Neuron (in vitro differentiated cells): ENCODE measurements around the gene FARP1.

Experiments used
- H2AFZ ChIP-seq: one replicate; pipeline ENCODE4 v1.6.1; 2013; ENCODE audit warnings: low read depth, mild to moderate bottlenecking, inconsistent platforms, low read length, moderate library complexity
- H3K27me3 ChIP-seq: one replicate; pipeline ENCODE4 v1.6.1; 2013; ENCODE audit warnings: low read length; ENCODE audit not compliant: insufficient read depth
- H3K36me3 ChIP-seq: one replicate; pipeline ENCODE4 v1.6.1; 2013; ENCODE audit warnings: low read length; ENCODE audit not compliant: insufficient read depth
- H3K4me1 ChIP-seq: one replicate; pipeline ENCODE4 v1.6.1; 2013; ENCODE audit warnings: low read length; ENCODE audit not compliant: insufficient read depth
- H3K4me3 ChIP-seq: 2 replicates; pipeline ENCODE4 v1.5.1; 2013; ENCODE audit warnings: mild to moderate bottlenecking, low read length, moderate library complexity
- H3K9me3 ChIP-seq: one replicate; pipeline ENCODE4 v1.6.1; 2013; ENCODE audit warnings: low read length

The FARP1 gene

DNA sequence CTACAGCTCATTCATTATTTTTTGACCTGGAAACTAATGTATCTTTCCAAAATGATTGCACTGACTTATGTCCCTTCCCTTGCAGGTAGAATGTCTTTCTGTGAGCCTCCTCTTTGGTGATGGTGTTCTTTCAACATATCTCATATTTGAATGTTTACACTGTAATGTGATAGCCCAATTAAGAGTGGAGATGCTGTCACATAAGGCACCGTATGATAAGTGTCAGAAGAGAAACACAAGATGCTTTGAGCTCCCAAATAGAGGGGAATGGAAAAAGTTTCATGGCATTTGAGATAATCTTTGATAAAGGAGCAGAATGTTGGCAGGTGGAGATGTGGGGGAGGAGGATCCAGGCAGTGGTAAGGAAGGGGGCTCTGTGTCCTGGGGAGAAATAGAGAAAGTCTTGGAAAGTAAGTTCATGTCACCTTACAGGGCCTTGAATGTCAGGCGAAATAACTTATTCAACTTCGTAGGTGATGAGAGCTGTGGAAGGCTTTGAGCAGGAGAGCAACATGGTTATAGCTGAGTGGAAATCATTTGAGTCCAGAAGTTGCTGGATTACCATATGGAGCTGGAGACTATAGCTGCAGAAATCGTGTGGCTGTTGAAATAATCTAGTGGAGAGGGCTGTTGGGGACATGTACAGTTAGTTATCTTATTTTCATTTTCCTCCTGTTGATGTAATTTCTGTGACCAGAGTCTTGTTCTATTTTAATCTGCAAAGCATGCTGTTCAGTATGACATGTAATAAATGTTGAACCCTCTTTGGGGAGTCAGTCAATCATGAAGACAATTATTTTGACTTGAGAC lies 44.5 kb downstream of the FARP1 start:
- no peak overlapping the region for H3K4me3 ChIP-seq
- H2AFZ ChIP-seq, result no peak overlapping the region
- peaks cover 3% of the 10 kb centered on the region for H3K9me3 ChIP-seq
- no peaks in the 10 kb centered on the region for H3K36me3 ChIP-seq
- no peaks in the 10 kb centered on the region for H3K4me1 ChIP-seq
- H3K27me3 ChIP-seq, result no peaks in the 10 kb centered on the region

DNA sequence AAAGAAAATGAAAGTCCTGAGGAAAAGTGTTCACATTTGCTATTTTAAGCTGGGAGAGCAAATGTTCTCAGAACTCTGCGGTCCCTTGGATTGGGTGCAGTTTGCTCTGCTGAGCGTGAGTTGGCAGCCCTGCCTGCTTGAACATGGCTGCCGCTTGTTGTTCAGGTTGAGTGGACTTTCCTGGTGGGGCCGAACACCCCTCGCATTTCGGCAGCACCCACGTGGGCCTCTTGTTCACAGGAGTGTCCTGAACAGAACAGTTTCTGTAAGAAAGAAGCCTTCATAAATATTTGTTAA lies 45.0 kb downstream of the FARP1 start:
- Histone ChIP-seq H3K9me3 (peaks cover 3% of the 10 kb centered on the region), H3K36me3 (no peaks in the 10 kb centered on the region), H3K4me1 (no peaks in the 10 kb centered on the region), H3K27me3 (no peaks in the 10 kb centered on the region), H3K4me3 (no peak overlapping the region), H2AFZ (no peak overlapping the region)

DNA sequence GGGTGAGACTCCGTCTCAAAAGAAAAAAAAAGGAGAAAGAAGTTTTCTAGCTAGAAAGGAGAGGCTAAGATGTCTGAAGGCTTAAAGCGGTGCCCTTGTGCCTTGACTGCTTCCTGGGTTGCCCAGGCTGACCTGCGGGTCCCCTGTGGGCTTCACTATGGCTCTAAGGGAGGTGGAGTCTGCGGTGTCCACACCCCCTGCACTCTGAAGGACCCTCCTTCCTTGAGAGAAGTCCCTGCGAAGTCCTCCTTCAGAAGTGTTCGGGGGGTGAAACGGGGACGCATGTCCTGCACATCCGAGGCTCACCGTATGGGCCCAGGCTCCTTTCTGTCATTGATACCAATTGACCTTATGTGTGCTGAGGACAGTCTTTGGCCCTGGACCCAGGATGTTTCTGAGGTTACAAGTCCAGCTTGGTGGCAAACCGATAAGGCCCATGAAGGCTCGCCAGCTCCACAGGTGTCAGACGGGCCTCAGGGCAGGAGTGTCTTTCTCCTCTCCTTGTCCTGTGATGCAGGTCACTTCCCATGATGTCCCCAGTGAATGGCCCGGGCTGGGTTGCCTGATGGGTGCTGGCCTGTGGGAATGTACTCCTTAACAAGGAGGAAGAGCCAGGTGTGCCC lies 45.8 kb downstream of the FARP1 start:
- Histone ChIP-seq H3K4me3 (no peak overlapping the region), H3K9me3 (peaks cover 3% of the 10 kb centered on the region), H2AFZ (no peak overlapping the region), H3K27me3 (no peaks in the 10 kb centered on the region), H3K36me3 (no peaks in the 10 kb centered on the region), H3K4me1 (no peaks in the 10 kb centered on the region)

DNA sequence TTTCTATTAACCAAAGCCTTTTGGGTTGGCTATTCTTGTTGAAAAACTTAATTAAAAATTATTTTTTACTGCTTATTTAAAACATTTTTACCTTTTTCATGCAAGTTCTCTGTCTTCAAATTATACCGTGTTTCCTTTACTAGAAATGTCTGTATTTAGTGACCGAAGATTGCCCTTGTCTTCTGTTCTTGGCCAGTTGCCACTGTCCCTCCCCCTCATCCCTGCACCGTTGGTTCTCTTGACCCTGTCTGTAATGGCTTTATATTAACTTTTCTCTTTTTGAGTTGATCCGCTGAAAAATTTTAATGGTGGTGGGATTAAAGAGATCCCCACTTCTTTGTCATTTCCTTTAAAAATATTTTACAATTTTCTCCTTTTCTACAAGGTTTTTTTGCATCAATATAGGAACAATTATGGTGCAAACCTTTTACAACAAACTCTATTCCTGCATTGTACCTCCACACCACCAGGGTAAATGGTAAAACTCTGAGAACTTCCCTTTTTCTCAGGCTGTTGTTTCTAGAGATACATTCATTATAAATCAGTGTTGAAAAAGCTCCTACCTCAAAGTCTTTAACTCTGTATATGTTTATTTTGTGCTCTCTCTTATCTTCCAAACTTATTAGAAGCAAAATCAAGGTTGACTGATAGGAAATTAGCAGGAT lies 47.1 kb downstream of the FARP1 start:
- no peaks in the 10 kb centered on the region for H3K9me3 ChIP-seq
- H3K36me3 ChIP-seq, result no peaks in the 10 kb centered on the region

DNA sequence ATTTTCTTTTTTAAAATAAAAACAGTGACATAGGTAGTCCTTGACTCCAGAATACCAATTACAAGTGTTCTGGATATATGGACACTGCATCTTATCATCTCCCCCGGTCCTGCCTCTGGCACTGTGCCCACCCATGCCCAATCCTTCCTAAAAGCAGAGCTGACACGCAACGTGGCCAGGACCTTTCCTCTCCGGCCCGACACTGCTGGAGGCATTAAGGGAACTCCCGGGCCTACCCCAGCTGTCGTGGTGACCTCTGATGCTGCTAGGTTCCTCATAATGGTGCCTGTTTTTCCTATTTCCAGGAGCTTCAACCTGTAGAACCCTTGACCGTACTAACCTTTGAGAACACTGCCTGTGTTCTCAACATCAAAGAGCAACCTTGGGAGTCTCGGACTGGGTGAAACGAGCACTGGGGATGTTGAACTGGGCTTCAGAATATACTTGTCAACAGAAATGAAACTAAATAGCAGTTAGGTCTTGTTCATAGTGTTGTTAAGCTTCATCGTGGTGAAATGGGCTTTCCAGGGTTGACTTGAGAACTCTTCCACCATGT lies 48.1 kb downstream of the FARP1 start:
- Histone ChIP-seq H3K27me3 (no peaks in the 10 kb centered on the region), H3K4me1 (no peaks in the 10 kb centered on the region), H3K9me3 (no peaks in the 10 kb centered on the region), H2AFZ (no peak overlapping the region), H3K4me3 (no peak overlapping the region), H3K36me3 (no peaks in the 10 kb centered on the region)

More for the DNA sequence above, 47.1 kb downstream of the FARP1 start:
- Histone ChIP-seq H3K4me1 (no peaks in the 10 kb centered on the region), H2AFZ (no peak overlapping the region), H3K27me3 (no peaks in the 10 kb centered on the region), H3K4me3 (no peak overlapping the region)

GRCh38 chr13:98192008-98192407 lies 49.1 kb downstream of the FARP1 start:
- Histone ChIP-seq H3K4me1 (no peaks in the 10 kb centered on the region), H2AFZ (no peak overlapping the region), H3K36me3 (no peaks in the 10 kb centered on the region), H3K9me3 (no peaks in the 10 kb centered on the region), H3K4me3 (no peak overlapping the region), H3K27me3 (no peaks in the 10 kb centered on the region)

DNA sequence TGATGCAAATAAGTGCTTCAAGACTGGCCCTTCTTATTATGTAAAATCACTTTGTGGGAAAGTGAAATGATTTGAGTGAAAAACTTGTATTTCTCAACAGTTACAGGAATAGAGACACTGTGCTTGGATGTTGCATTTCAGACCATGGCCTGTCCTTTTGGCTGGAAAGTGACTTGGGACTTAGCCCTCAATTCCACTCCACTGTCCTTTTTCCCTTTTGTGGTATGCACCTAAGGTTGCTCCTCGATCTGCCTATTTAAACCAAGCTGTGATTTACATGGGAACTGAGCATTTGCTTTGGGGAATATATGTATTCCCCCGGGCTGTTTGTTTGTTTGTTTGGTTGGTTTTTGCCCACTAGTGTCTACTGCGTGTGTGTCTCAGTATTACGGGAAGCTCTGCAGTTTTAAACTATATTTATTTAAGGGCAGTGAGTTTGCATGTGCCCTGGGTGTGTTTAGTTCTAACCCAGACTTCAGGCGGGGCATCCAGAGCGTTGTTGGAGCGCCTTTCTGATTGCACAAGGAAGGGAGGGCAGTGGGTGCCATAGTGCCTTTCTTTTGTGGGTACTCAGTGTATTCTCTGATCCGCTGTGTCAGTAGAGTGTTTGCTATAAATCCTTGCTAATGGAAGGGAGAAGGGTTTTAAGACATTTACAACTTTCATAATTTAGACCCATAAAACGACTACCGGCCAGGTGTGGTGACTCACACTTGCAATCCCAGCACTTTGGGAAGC lies 52.3 kb downstream of the FARP1 start:
- Histone ChIP-seq H3K27me3 (no peaks in the 10 kb centered on the region), H2AFZ (no peak overlapping the region), H3K4me3 (no peak overlapping the region), H3K9me3 (peaks cover 2% of the 10 kb centered on the region), H3K4me1 (no peaks in the 10 kb centered on the region), H3K36me3 (peaks cover 2% of the 10 kb centered on the region)

- Histone ChIP-seq H3K27me3 (no peaks in the 10 kb centered on the region), H3K9me3 (peaks cover 12% of the 10 kb centered on the region), H3K36me3 (peaks cover 2% of the 10 kb centered on the region), H3K4me3 (no peak overlapping the region), H3K4me1 (no peaks in the 10 kb centered on the region), H2AFZ (no peak overlapping the region)
These were observed 55.8 kb downstream of the FARP1 start for GRCh38 chr13:98198683-98199082.

- Histone ChIP-seq H3K9me3 (peaks cover 17% of the 10 kb centered on the region), H3K27me3 (no peaks in the 10 kb centered on the region), H3K4me1 (no peaks in the 10 kb centered on the region), H3K36me3 (peaks cover 2% of the 10 kb centered on the region), H3K4me3 (no peak overlapping the region), H2AFZ (no peak overlapping the region)
These were observed 56.6 kb downstream of the FARP1 start for GRCh38 chr13:98199480-98199879.

- peaks cover 2% of the 10 kb centered on the region for H3K36me3 ChIP-seq
- peaks cover 17% of the 10 kb centered on the region for H3K9me3 ChIP-seq
- no peaks in the 10 kb centered on the region for H3K4me1 ChIP-seq
- H3K4me3 ChIP-seq, result no peak overlapping the region
- H3K27me3 ChIP-seq, result no peaks in the 10 kb centered on the region
- H2AFZ ChIP-seq, result no peak overlapping the region
These were observed 57.5 kb downstream of the FARP1 start for GRCh38 chr13:98200211-98200878.

DNA sequence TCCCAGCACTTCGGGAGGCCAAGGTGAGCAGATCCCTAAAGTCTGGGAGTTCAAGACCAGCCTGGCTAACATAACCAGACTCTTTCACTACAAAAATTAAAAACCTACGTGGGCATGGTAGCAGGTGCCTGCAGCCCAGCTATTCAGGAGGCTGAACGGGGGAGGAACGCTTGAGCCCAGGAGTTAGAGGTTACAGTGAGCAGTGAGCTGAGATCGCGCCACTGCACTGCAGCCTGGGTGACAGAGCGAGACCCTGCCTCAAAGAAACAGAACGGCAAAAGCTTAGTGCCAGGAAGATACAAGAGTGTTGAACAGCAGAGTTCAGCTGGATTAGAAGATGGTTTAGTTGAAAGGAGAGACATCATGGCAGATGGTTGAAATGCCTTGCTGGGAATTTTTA lies 58.3 kb downstream of the FARP1 start:
- H3K9me3 ChIP-seq, result peaks cover 17% of the 10 kb centered on the region
- no peak overlapping the region for H2AFZ ChIP-seq
- H3K4me1 ChIP-seq, result no peaks in the 10 kb centered on the region
- H3K4me3 ChIP-seq, result no peak overlapping the region
- H3K27me3 ChIP-seq, result no peaks in the 10 kb centered on the region
- H3K36me3 ChIP-seq, result peaks cover 2% of the 10 kb centered on the region

GRCh38 chr13:98201984-98202383 lies 59.1 kb downstream of the FARP1 start:
- no peak overlapping the region for H2AFZ ChIP-seq
- H3K36me3 ChIP-seq, result peaks cover 2% of the 10 kb centered on the region
- H3K4me1 ChIP-seq, result no peaks in the 10 kb centered on the region
- no peak overlapping the region for H3K4me3 ChIP-seq
- H3K27me3 ChIP-seq, result no peaks in the 10 kb centered on the region
- peaks cover 17% of the 10 kb centered on the region for H3K9me3 ChIP-seq
